Measurements from ENCODE around the gene PLG. TPM values are rescaled to one million over a fixed set of nuclear protein-coding genes. Genes with fewer than 3 reads are reported as not detected.
"Not testable (repeated sequence)": the region's sequence is repeated elsewhere in the genome, so short reads cannot be mapped to it uniquely, and the experiment has no call there.

The PLG gene
- total RNA-seq, result 0.58 TPM

- not testable (repeated sequence) for ATAC-seq; DNase-seq (ENCODE audit: low spot score)
These were observed at the start of gene PLG for GRCh38 chr6:160701918-160702680. TSS of gene PLG (plus strand) at chr6:160702244. CDS start at chr6:160702305, 61 bp downstream.

GRCh38 chr6:160659562-160659961 is 42.5 kb upstream of the PLG start:
- intact Hi-C loops (cut with DNase I), result no loop called here
- no peak for DNase-seq (ENCODE audit: low spot score)

More at GRCh38 chr6:160701918-160702680, at the start of gene PLG:
- intact Hi-C loops (cut with DNase I), result not testable (repeated sequence)

GRCh38 chr6:160661216-160661615 is 40.8 kb upstream of the PLG start:
- ATAC-seq, result no peak
- intact Hi-C loops (cut with DNase I), result no loop called here
- DNase-seq (ENCODE audit: low spot score), result no peak

More at GRCh38 chr6:160659562-160659961, 42.5 kb upstream of the PLG start:
- ATAC-seq, result no peak

- ATAC-seq, result no peak
- DNase-seq (ENCODE audit: low spot score), result no peak
- intact Hi-C loops (cut with DNase I), result no loop called here
These were observed 39.6 kb upstream of the PLG start for GRCh38 chr6:160662429-160662828.

GRCh38 chr6:160662842-160663241 is 39.2 kb upstream of the PLG start:
- intact Hi-C loops (cut with DNase I), result no loop called here
- ATAC-seq (no peak), DNase-seq (ENCODE audit: low spot score) (no peak)

GRCh38 chr6:160664198-160664597 is 37.8 kb upstream of the PLG start, which contains the start of gene LPA:
TSS of gene LPA (minus strand) at chr6:160664275. CDS start at chr6:160664214, 61 bp downstream.
- ATAC-seq; intact Hi-C loops (cut with DNase I); DNase-seq (ENCODE audit: low spot score): not testable (repeated sequence)

GRCh38 chr6:160667639-160668481 is 34.2 kb upstream of the PLG start:
- no peak for DNase-seq (ENCODE audit: low spot score)
- intact Hi-C loops (cut with DNase I), result no loop called here
- no peak for ATAC-seq

- DNase-seq (ENCODE audit: low spot score) (no peak), ATAC-seq (no peak)
- intact Hi-C loops (cut with DNase I), result no loop called here
These were observed 33.5 kb upstream of the PLG start for GRCh38 chr6:160668589-160668988.

- intact Hi-C loops (cut with DNase I); ATAC-seq; DNase-seq (ENCODE audit: low spot score): not testable (repeated sequence)
These were observed 25.6 kb upstream of the PLG start for GRCh38 chr6:160676418-160676817.

- intact Hi-C loops (cut with DNase I), result no loop called here
- DNase-seq (ENCODE audit: low spot score) (no peak), ATAC-seq (no peak)
These were observed 23.8 kb upstream of the PLG start for GRCh38 chr6:160678230-160678629.

GRCh38 chr6:160678744-160679401 is 23.2 kb upstream of the PLG start:
- ATAC-seq (no peak), DNase-seq (ENCODE audit: low spot score) (no peak)
- intact Hi-C loops (cut with DNase I), result no loop called here

GRCh38 chr6:160679402-160679769 is 22.7 kb upstream of the PLG start:
- ATAC-seq (no peak), DNase-seq (ENCODE audit: low spot score) (no peak)
- intact Hi-C loops (cut with DNase I), result no loop called here

- intact Hi-C loops (cut with DNase I), result not testable (repeated sequence)
These were observed 16.8 kb upstream of the PLG start for GRCh38 chr6:160685101-160685761.

GRCh38 chr6:160685762-160686450 is 16.1 kb upstream of the PLG start:
- intact Hi-C loops (cut with DNase I), result no loop called here
- no peak for ATAC-seq
- no peak for DNase-seq (ENCODE audit: low spot score)

More at GRCh38 chr6:160685101-160685761, 16.8 kb upstream of the PLG start:
- not testable (repeated sequence) for ATAC-seq; DNase-seq (ENCODE audit: low spot score)

GRCh38 chr6:160690458-160690857 is 11.6 kb upstream of the PLG start:
- ATAC-seq (no peak), DNase-seq (ENCODE audit: low spot score) (no peak)
- intact Hi-C loops (cut with DNase I), result no loop called here

- intact Hi-C loops (cut with DNase I), result no loop called here
- ATAC-seq (no peak), DNase-seq (ENCODE audit: low spot score) (no peak)
These were observed 10.4 kb upstream of the PLG start for GRCh38 chr6:160691617-160692016.

- DNase-seq (ENCODE audit: low spot score), result no peak
- no peak for ATAC-seq
- intact Hi-C loops (cut with DNase I), result no loop called here
These were observed 9.6 kb upstream of the PLG start for GRCh38 chr6:160692369-160692959.

- ATAC-seq; intact Hi-C loops (cut with DNase I): not testable (repeated sequence)
These were observed 7.0 kb upstream of the PLG start for GRCh38 chr6:160695025-160695424.

More at GRCh38 chr6:160695025-160695424, 7.0 kb upstream of the PLG start:
- not testable (repeated sequence) for DNase-seq (ENCODE audit: low spot score)
